Body of pancreas (tissue), 4 donors: ENCODE results near the gene DGKG. TPM values are rescaled to one million over a fixed set of nuclear protein-coding genes. Genes with fewer than 3 reads are reported as not detected.

Source experiments
- ATAC-seq: fragments of 150-250 bp; one replicate; pipeline ENCODE4 v1.9.1; 2016
- DNase-seq, 4 donors: peaks; one replicate each; pipeline ENCODE4 v3.0.0-alpha.2; 2019
- H3K27ac ChIP-seq, 4 donors: fragments of 200-600 bp; sonication (generic); 1 replicate in 3 of 4; 2 replicates in 1 of 4; pipeline versions ENCODE4 v1.5.1 to v1.6.1; 2016 to 2019; ENCODE audit warnings: mild to moderate bottlenecking in 1 of 4, mixed read lengths in 1 of 4, moderate library complexity in 1 of 4
- H3K27me3 ChIP-seq, 2 donors: fragments of 200-600 bp; sonication (generic); one replicate each; pipeline ENCODE4 v1.6.0; 2016; ENCODE audit warnings: mild to moderate bottlenecking in 1 of 2
- H3K36me3 ChIP-seq, 2 donors: fragments of 200-600 bp; sonication (generic); replicated peaks in 1 of 2; 2 replicates each; pipeline ENCODE4 v1.5.1; 2016; ENCODE audit warnings: low read depth in 2 of 2; ENCODE audit not compliant: insufficient read depth in 1 of 2
- H3K4me1 ChIP-seq: fragments of 200-600 bp; sonication (generic); one replicate; pipeline ENCODE4 v1.6.0; 2016
- H3K4me3 ChIP-seq, 2 donors: fragments of 200-600 bp; sonication (generic); 1 replicate in 1 of 2; 2 replicates in 1 of 2; pipeline ENCODE4 v1.5.1; 2016 to 2019
- H3K9me3 ChIP-seq, 3 donors: fragments of 200-600 bp; sonication (generic); 1 replicate in 2 of 3; 2 replicates in 1 of 3; pipeline ENCODE4 v1.5.1; 2016
- POLR2A ChIP-seq, 3 donors: fragments of 450-650 bp; IDR thresholded peaks; one replicate each; pipeline ENCODE4 v1.6.1; 2016; ENCODE audit warnings: antibody characterized with exemption in 3 of 3, mild to moderate bottlenecking in 2 of 3
- WGBS, 2 donors: methylation state at CpG; one replicate each; pipeline ENCODE4 v1.1.5; 2017; 5-methylcytosine and 5-hydroxymethylcytosine counted together
- intact Hi-C: fragments of 100-400 bp; cut with DNase I; formaldehyde crosslinking; loops from one replicate; pipeline ENCODE4 v1.15.1; 2023
- total RNA-seq, 2 donors: library from RNA; depleted of rRNA; stranded (reverse); fragments of >200 nt; gene quantifications; one replicate each; pipeline ENCODE4 v1.1.0, GENCODE V29; 2016
- TF ChIP-seq, protein P1 (sequence below), 7 experiments: fragments of 450-650 bp in 4 of 7; fragments of 200-600 bp in 3 of 7; sonication (generic) in 3 of 7; IDR thresholded peaks; one replicate each; pipeline ENCODE4 v1.5.1; 2016 to 2019; ENCODE audit warnings: antibody characterized with exemption in 7 of 7

Gene DGKG
- total RNA-seq, 2 donors from 2014 or later = 0.78 to 16.2 TPM

DNA sequence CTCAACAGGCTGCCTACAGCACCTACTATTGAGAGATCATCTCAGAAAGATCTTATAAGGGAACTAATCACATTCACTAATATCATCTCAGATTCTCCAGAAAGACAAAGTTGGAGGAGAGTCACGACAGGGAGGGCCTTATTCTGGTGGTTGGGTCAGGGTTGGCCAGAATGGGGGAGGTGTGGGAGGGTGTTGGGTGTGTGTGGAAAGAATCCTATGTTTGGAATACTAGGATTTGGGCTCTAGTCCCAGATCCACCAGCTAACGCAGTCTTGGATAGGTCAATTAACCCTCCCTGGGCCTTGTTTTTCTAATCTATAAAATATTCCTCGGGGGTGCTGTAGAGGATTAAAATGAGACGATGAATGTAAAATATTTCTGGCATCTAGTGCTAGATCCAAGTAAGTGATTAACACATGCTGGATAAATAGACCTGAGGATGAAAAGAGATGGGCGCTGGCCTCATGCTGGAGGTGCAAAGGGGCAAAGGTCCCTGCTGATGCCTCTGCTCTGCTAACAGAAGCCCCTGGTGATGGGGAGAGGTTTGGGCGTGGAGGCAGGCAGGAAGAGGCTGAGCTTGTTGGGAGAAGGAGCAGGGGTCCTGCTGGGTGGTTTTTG lies 185.6 kb downstream of the DGKG start:
- Histone ChIP-seq H3K4me3 (no peak overlapping the region), H3K27me3 (no peaks in the 10 kb centered on the region), H3K27ac (no peak overlapping the region), H3K9me3 (no peaks in the 10 kb centered on the region), H3K4me1 (peaks cover 14% of the 10 kb centered on the region), H3K36me3 (no peaks in the 10 kb centered on the region)
- 45 to 47% methylated on average over 6 of the region's 6 CpGs for WGBS, 2 donors
- no peak for TF ChIP-seq POLR2A (IDR thresholded peaks at IDR 0.05)
- TF ChIP-seq, protein P1, sequence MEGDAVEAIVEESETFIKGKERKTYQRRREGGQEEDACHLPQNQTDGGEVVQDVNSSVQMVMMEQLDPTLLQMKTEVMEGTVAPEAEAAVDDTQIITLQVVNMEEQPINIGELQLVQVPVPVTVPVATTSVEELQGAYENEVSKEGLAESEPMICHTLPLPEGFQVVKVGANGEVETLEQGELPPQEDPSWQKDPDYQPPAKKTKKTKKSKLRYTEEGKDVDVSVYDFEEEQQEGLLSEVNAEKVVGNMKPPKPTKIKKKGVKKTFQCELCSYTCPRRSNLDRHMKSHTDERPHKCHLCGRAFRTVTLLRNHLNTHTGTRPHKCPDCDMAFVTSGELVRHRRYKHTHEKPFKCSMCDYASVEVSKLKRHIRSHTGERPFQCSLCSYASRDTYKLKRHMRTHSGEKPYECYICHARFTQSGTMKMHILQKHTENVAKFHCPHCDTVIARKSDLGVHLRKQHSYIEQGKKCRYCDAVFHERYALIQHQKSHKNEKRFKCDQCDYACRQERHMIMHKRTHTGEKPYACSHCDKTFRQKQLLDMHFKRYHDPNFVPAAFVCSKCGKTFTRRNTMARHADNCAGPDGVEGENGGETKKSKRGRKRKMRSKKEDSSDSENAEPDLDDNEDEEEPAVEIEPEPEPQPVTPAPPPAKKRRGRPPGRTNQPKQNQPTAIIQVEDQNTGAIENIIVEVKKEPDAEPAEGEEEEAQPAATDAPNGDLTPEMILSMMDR (IDR thresholded peaks at IDR 0.05) = no peak
- DNase-seq (no peak), ATAC-seq (peak; percentile 27)
- intact Hi-C loops = no loop called here

DNA sequence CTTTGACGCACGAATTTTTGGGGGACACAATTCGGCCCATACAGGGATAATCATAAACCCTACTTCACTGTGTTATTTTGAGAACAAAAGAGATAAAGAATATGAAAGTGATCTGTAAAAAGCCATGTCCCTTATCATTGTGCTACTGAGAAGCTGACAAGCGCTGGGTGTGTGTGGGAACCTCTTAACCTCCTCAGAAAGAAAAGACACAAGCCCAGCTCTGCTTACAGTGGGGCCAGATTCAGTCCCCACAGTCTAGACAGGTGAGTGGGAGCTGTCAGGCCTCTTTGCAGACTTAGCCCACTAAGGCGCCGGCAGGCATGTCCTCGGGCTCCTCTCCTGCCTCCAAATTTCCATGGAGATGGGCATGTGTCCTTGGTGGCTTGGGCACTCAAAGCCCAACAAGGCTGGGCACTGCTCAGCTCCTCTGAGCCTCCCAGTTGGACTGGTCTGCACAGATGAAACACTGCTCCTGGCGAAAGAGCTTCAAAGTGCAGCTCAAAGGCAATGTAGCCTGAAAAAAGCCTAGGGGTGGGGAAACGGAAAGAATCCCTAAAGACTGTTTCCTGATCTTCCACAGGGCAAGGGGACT lies 188.7 kb downstream of the DGKG start:
- intact Hi-C loops = no loop called here
- DNase-seq (no peak), ATAC-seq (no peak)
- no peaks in the 10 kb centered on the region for H3K9me3 ChIP-seq
- H3K4me3 ChIP-seq = no peak overlapping the region
- H3K27ac ChIP-seq = no peak overlapping the region
- 92 to 97% methylated on average over 6 to 9 of the region's 9 CpGs for WGBS, 2 donors
- H3K4me1 ChIP-seq = peaks cover 14% of the 10 kb centered on the region
- no peaks in the 10 kb centered on the region for H3K36me3 ChIP-seq
- no peak for TF ChIP-seq POLR2A (IDR thresholded peaks at IDR 0.05)
- TF ChIP-seq, protein P1 (IDR thresholded peaks at IDR 0.05) = no peak
- no peaks in the 10 kb centered on the region for H3K27me3 ChIP-seq

DNA sequence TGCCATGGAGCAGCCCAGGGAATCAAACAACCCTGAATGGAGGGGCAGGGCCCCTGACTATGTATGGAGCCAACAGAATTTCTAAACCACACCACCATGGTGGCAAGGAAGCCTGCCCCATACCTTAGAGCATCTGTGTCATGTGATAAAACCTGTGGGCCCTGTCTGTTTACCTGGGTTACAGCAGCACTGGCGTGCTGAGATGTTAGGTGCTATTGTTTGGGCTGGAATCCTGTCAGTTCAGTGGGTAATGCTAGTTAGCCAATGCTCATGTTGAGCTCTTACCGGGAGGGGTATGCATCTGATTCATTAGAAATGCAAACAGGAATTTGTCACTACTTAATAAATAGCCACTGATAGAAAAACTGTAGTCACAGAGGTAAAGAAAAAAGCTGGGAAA lies 189.7 kb downstream of the DGKG start:
- H3K9me3 ChIP-seq = no peaks in the 10 kb centered on the region
- 87 to 92% methylated on average over 2 of the region's 2 CpGs for WGBS, 2 donors
- TF ChIP-seq POLR2A (IDR thresholded peaks at IDR 0.05) = no peak
- TF ChIP-seq, protein P1 (IDR thresholded peaks at IDR 0.05) = no peak
- no peak for ATAC-seq
- no peak overlapping the region for H3K4me3 ChIP-seq
- DNase-seq = no peak
- H3K27me3 ChIP-seq = no peaks in the 10 kb centered on the region
- no peaks in the 10 kb centered on the region for H3K36me3 ChIP-seq
- no peak overlapping the region for H3K27ac ChIP-seq
- H3K4me1 ChIP-seq = peaks cover 14% of the 10 kb centered on the region
- intact Hi-C loops = no loop called here

DNA sequence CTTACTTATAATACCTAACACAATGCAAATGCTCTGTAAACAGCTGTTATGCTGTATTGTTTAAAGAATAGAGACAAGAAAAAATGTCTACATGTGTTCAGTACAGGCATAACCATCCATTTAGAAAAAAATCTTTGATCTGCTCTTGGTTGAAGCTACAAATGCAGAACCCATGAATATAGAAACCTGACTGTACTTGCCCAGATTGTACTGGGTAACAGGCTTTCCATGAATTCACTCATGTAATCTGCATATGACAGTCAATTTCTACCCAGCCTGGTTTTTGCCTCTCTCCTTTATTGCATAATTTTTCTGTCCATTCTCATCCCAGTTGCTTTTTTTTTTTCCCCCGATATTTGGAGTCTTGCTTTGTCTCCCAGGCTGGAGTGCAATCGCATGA lies 190.5 kb downstream of the DGKG start:
- no peak for TF ChIP-seq POLR2A (IDR thresholded peaks at IDR 0.05)
- TF ChIP-seq, protein P1 (IDR thresholded peaks at IDR 0.05) = no peak
- no peak for ATAC-seq
- Histone ChIP-seq H3K4me1 (peaks cover 7% of the 10 kb centered on the region), H3K4me3 (no peak overlapping the region), H3K9me3 (no peaks in the 10 kb centered on the region), H3K36me3 (no peaks in the 10 kb centered on the region), H3K27ac (no peak overlapping the region), H3K27me3 (no peaks in the 10 kb centered on the region)
- intact Hi-C loops = no loop called here
- WGBS, 2 donors = 88 to 100% methylated on average over 2 of the region's 2 CpGs
- DNase-seq = no peak

DNA sequence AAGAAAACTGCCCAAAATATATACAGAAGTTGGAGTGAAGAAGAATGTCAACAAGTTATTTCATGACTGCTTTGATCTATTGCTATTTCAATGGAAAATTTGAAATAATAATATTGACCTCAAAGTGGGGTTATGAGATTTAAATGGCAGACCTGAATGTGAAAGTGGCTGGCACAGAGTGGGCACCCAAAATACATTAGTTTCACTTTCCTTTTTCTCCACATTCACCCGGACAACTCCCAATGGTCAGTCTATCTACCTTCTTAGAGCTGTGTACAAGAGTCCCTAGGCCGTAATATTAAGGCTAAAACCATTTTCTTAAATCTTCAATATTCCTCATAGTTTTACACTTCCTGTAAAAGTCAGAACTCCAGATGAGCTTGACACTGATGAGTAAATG lies 191.5 kb downstream of the DGKG start:
- WGBS, 2 donors = 61 to 68% methylated on average over 2 of the region's 2 CpGs
- DNase-seq = no peak
- intact Hi-C loops = no loop called here
- Histone ChIP-seq H3K36me3 (no peaks in the 10 kb centered on the region), H3K27ac (no peak overlapping the region), H3K4me1 (no peaks in the 10 kb centered on the region), H3K9me3 (no peaks in the 10 kb centered on the region), H3K27me3 (no peaks in the 10 kb centered on the region), H3K4me3 (no peak overlapping the region)
- no peak for ATAC-seq
- no peak for TF ChIP-seq POLR2A (IDR thresholded peaks at IDR 0.05)
- TF ChIP-seq, protein P1 (IDR thresholded peaks at IDR 0.05) = no peak
